CD4-positive, alpha-beta T cell treated with Interleukin-12 subunit alpha and Interleukin-12 subunit beta, for 1 hour (primary cell): Measurements from ENCODE around the gene CTNNBIP1.

Source experiments
- DNase-seq: peaks from one replicate; pipeline ENCODE4 v3.0.0-alpha.2; 2020

CTNNBIP1 gene

GRCh38 chr1:9874959-9875635, 35.0 kb downstream of the CTNNBIP1 start:
- DNase-seq, result peak; percentile 79

- DNase-seq, result no peak
Measured at GRCh38 chr1:9874412-9874811, 35.7 kb downstream of the CTNNBIP1 start.

GRCh38 chr1:9873992-9874391, 36.1 kb downstream of the CTNNBIP1 start:
- DNase-seq, result no peak

GRCh38 chr1:9873385-9873784, 36.7 kb downstream of the CTNNBIP1 start:
- DNase-seq, result no peak

GRCh38 chr1:9872430-9873165, 37.5 kb downstream of the CTNNBIP1 start:
- DNase-seq, result no peak

GRCh38 chr1:9871707-9872425, 38.2 kb downstream of the CTNNBIP1 start:
- DNase-seq, result no peak

- no peak for DNase-seq
Measured at GRCh38 chr1:9871021-9871420, 39.0 kb downstream of the CTNNBIP1 start.

- no peak for DNase-seq
Measured at GRCh38 chr1:9870572-9870971, 39.5 kb downstream of the CTNNBIP1 start.

GRCh38 chr1:9869831-9870251, 40.2 kb downstream of the CTNNBIP1 start:
- DNase-seq, result no peak

- no peak for DNase-seq
Measured at GRCh38 chr1:9868244-9868590, 41.9 kb downstream of the CTNNBIP1 start.

- peak; percentile 87 for DNase-seq
Measured at GRCh38 chr1:9867408-9868243, 42.4 kb downstream of the CTNNBIP1 start.

- DNase-seq, result no peak
Measured at GRCh38 chr1:9866836-9867235, 43.2 kb downstream of the CTNNBIP1 start.

- DNase-seq, result no peak
Measured at GRCh38 chr1:9865724-9866123, 44.3 kb downstream of the CTNNBIP1 start.

- no peak for DNase-seq
Measured at GRCh38 chr1:9863371-9863770, 46.7 kb downstream of the CTNNBIP1 start.

GRCh38 chr1:9861360-9861759, 48.7 kb downstream of the CTNNBIP1 start:
- no peak for DNase-seq

GRCh38 chr1:9860887-9861286, 49.2 kb downstream of the CTNNBIP1 start:
- DNase-seq, result no peak

- DNase-seq, result no peak
Measured at GRCh38 chr1:9859281-9860014, 50.6 kb downstream of the CTNNBIP1 start.

- no peak for DNase-seq
Measured at GRCh38 chr1:9858293-9859035, 51.6 kb downstream of the CTNNBIP1 start.

GRCh38 chr1:9855186-9855585, 54.9 kb downstream of the CTNNBIP1 start:
- no peak for DNase-seq

- no peak for DNase-seq
Measured at GRCh38 chr1:9853249-9853595, 56.8 kb downstream of the CTNNBIP1 start.

- DNase-seq, result no peak
Measured at GRCh38 chr1:9852410-9853248, 57.4 kb downstream of the CTNNBIP1 start.
